Stimulated activated CD8-positive, alpha-beta memory T cell treated with anti-CD3 and anti-CD28 coated beads, Interleukin-7, amount 100 ng/mL, for 48 hours (primary cell): ENCODE results near the gene IQSEC3.

Experiments used
- DNase-seq, 2 donors: peaks; one replicate each; pipeline ENCODE4 v3.0.0-alpha.2; 2020; ENCODE audit warnings: low read depth in 1 of 2; ENCODE audit errors: extremely low read depth in 1 of 2

IQSEC3 gene

DNA sequence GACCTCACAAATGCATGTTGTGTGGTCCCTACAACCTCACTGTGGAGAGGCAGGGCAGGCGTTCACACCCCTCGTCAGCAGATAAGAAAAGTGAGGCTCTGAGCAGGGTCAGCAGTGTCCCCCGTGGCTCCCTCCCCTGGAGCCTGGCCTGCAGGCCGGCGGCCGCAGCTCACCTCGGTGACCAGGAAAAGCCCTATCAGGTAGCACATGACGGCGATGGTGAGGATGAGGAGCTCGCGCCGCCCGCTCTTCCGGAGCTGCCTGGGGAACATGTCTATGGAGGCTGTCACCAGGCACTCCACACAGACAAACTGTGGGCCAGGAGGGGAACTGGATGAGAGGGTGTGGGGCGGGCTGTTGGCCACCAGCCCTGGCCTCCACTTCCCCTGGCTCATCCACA is 129.4 kb downstream of the IQSEC3 start:
- no peak for DNase-seq

- no peak for DNase-seq
These were observed 129.9 kb downstream of the IQSEC3 start for GRCh38 chr12:196436-196835.

DNA sequence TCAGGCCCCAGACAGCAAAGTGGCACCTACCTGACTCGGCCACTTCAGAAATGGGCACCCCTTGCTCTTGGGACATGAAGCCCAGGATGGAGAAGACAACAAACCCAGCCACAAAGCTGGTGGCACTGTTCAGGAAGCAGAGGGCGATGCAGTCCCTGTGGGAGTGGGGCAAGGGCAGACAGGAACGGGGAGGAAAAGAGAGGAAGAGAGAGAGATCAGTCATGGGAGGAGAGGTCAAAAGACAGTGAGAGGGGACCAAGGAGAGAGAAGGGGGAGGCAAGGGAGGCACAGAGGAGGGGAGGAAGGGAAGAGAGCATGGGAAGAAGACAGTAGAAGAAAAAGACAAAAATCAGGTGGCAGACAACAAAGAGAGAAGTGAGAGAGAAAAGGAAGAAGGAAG is 130.8 kb downstream of the IQSEC3 start:
- no peak for DNase-seq

DNA sequence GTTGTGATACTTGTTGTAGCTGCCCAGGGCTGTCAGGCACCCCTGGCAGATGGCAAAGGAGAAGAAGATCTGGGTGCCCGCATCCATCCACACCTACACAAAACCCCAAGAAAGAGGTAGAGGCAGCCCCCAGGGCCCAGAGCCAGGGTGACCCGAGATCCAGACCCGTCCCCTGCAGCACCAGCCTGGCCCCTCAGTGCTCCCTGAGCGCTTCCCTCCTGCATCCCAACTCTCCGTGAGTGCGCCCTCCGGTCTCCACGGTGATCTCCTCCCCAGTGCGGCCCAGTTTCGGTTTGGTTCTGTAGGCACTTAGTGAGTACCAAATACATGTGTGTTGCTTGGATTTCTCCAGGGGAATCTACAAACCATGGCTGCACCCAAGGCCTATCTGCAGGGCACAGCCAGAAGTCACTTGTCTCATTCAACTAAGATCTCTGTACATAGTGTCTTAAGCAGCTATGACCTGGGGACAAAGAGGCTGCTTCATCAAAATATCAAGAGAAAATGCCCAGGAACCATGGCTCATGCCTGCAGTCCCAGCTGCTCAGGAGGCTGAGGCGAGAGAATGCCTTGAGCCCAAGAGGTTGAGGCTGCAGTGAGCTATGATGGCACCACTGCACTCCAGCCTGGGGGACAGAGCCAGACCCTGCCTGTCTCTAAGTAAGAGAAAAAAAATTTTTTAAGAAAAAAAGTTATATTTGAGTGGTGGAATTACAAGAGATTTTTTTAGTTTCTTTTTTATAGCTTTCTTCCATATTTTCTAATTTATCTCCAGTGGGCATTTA is 131.5 kb downstream of the IQSEC3 start:
- no peak for DNase-seq

- DNase-seq, result no peak
These were observed 132.1 kb downstream of the IQSEC3 start for GRCh38 chr12:198705-199104.

- no peak for DNase-seq
These were observed 134.8 kb downstream of the IQSEC3 start for GRCh38 chr12:201361-201760.

DNA sequence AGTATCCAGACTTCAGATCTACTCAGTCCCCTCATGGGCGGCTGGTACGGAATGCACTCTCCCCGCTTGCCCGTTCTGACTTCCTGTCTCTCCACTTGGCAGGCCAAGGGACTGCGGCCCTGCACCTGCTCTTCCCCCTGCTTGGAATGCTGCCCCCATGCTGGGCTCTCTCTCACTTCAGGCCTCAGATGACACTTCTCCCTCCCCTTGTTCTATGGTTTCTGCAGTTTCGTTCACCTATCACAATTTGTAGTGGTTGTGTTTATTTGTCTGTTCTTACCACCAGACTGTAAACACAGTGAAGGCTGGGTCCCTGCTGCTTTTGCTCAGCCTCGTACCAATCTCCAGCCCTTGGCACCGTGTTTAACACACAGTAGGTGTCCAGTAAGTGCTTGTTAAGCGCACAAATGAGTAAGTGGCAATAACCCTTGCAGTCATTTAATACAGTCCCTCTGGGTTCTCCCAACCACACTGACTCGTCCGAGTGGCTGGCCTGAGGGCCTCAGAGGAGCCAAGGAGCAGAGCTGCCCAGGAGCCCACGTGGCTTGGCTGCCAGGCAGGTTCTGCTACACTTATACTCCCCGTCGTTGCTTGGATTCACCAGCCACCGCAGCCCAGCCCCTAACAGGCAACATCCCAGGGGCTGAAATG is 135.6 kb downstream of the IQSEC3 start:
- no peak for DNase-seq

GRCh38 chr12:203074-203461 is 136.5 kb downstream of the IQSEC3 start:
- no peak for DNase-seq

DNA sequence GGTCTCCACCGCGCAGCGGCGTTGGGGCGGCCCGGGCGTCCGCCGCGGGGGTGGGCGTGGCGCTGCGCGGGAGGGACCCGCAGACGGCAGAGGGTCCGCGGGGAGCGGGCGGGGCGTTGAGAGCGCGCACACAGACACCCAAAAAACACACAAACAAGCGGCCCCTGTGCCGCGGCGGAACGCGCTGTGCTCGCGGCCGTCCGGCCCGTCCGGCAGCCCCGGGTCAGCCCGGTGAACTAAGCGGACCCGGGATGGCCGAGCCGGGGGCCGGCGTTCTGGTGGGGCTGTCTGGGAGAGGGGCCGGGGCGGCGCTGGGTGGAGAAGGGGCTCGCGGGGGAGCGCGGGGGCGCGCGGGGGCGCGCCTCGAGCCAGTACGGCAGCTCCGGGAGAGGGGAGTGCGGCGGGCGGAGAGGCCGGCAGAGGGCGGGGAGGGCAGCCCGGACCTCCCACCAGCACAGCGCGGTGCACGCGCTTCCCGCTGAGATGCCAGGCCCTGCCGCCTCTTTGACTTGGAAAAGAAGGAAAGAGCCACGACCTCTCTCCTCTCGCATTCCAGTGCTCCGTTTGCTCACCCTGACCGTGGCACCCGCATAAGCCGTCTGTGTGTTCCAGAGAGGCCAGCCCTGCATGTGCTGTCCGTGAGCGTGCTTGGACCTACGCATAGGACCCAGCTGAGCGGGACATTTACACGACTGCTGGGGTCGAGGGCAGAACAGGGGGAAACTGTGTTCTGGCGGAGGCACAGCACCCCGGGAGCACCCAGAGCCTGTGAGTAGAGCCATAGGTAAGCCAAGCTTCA is 137.1 kb downstream of the IQSEC3 start:
- DNase-seq, result no peak

DNA sequence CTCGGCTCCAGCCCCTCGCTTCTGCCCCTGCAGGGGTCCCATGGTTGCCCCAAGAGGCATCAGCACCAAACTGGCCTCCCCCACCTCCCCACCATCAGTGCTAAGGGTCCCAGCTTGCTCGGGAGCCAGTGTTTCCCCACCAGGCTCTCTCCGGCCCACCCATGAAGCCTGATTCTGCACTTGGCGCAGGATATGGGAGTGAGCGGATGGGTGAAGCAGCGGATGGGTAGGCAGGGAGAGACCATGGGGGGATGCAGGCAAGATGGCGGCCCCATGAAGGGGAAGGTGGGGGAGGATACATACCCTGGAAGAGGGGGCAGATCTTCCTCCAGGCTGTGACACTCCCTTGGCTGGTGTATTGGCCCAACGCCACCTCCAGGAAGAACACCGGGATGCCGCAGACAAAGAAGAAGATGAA is 137.7 kb downstream of the IQSEC3 start:
- DNase-seq, result no peak

DNA sequence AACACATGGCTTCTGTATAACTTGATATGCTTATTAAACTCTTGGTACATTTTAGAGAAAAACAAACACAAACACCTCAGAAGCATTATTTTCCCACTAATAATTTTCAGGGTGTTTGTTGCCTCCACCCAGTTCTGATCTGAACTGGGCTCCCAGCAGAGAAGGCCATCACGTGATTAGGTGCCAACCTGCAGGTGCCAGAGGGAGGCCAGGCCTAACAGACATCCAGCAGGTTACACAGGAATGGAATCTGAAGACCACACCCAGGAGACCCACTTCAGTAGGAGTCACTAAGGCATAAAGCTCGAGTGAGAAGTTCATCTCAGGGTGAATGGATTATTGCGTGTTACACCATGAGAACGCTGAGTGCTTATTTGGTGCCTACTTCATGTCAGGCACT is 138.5 kb downstream of the IQSEC3 start:
- no peak for DNase-seq

DNA sequence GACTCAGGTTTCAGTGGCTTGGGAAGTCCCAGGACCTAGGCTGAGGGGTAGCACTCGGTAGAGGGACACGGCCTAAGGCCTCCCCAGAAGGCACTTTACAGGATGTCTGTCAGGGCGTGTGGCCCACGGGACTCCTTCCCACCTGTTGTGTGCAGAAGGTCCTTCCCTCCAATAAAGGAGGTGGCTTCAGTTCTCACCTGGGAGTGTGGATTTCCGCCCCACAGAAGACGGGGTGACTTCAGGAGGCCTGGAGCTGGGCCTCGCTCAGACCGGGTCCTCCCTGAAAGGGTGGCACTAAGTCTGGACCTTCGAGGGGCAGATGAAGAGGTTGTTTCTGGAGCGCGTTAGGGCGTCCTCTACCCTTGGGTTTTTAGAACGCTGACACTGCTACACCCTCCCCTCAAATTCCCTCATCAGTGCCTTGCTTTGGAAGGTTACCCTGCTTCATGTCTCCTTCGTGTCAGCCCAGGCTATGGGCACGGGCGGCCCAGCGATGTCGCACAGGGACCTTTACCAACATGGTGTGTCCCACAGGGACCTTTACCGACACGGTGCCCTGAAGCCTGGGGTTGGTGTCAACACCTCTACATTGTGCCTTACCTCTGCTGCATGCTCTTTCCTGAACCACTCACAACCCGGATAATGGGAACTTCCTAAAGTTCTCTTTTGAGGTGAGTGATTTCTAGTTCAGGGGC is 140.3 kb downstream of the IQSEC3 start:
- DNase-seq, result no peak

GRCh38 chr12:207804-208203 is 141.2 kb downstream of the IQSEC3 start:
- no peak for DNase-seq

DNA sequence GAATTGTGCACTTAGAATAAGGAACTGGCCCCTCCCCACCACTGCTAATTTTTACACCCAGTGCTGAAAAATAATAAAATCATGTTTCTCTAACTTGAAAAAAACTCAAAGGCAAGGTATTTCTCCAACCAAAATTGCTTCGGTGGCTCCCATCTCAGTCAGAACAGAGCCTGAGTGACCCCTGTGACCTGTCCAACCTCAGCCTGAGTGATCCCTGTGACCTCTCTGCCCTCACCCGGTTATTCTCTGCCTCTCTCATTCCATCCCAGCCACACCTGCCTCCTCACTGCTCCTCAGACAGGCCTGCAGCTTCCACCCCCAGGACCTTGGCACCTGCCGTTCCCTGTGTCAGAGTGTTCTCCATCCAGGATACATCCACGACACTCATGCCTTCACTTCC is 142.2 kb downstream of the IQSEC3 start:
- DNase-seq, result no peak

GRCh38 chr12:209246-209645 is 142.7 kb downstream of the IQSEC3 start:
- no peak for DNase-seq

GRCh38 chr12:209851-210250 is 143.3 kb downstream of the IQSEC3 start:
- no peak for DNase-seq

- no peak for DNase-seq
These were observed 143.9 kb downstream of the IQSEC3 start for GRCh38 chr12:210277-211141.

DNA sequence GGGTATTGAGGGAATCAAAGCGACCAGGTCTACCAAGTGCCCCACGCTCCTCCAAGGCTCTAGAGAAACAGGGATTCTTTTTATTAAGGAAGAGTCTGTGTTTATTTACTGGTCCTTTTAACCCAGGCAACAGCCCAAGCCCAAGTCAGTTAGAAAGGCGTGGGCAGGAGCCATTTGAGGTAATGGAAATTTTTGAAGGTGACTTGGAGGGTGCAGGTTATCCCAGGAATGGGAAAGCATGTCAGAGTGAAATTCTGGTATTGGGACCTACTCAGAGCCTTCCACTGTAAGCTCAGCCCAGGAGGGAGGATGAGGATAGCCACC is 144.5 kb downstream of the IQSEC3 start:
- DNase-seq, result no peak

GRCh38 chr12:211639-212414 is 145.3 kb downstream of the IQSEC3 start:
- DNase-seq, result no peak

DNA sequence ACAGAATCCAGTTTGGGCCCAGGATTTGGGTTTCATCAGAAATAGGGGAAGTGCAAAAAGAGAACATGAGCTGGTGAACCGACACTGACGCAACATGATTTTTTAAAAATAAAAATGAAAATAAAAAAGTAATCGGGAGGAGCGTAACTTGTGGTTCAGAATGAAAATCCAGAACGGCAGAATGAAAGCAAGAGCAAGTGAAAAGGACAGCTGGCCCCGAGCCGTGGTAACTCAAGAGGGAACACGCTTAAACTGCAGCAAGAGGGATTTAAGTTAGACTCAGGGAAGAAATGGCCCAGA is 145.8 kb downstream of the IQSEC3 start:
- DNase-seq, result no peak
